ENCODE data around the gene RGR.

DNA sequence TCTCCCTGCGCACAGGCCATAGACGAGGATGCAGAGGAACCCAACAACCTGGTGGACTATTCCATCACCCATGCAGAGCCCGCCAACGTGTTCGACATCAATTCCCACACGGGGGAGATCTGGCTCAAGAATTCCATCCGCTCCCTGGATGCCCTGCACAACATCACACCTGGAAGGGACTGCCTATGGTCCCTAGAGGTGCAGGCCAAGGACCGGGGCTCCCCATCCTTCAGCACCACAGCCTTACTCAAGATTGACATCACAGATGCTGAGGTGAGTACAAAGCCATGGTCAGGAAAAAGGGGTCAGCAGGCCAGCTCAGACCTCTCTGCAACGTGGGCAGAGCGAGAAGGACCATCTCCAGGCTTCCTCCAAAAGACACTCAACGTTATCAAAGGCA is 31.8 kb upstream of the RGR start:
- TF ChIP-seq, protein P1, sequence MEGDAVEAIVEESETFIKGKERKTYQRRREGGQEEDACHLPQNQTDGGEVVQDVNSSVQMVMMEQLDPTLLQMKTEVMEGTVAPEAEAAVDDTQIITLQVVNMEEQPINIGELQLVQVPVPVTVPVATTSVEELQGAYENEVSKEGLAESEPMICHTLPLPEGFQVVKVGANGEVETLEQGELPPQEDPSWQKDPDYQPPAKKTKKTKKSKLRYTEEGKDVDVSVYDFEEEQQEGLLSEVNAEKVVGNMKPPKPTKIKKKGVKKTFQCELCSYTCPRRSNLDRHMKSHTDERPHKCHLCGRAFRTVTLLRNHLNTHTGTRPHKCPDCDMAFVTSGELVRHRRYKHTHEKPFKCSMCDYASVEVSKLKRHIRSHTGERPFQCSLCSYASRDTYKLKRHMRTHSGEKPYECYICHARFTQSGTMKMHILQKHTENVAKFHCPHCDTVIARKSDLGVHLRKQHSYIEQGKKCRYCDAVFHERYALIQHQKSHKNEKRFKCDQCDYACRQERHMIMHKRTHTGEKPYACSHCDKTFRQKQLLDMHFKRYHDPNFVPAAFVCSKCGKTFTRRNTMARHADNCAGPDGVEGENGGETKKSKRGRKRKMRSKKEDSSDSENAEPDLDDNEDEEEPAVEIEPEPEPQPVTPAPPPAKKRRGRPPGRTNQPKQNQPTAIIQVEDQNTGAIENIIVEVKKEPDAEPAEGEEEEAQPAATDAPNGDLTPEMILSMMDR (IDR thresholded peaks at IDR 0.05): no peak
- TF ChIP-seq POLR2A (IDR thresholded peaks at IDR 0.05): no peak
- no peak for TF ChIP-seq POLR2AphosphoS5 (IDR thresholded peaks at IDR 0.05)

Measured in gastroesophageal sphincter (tissue), 3 donors.